ENCODE measurements around the gene KCNK4.

GRCh38 chr11:64244107-64244506 is 47.0 kb upstream of the KCNK4 start:
- TF ChIP-seq CTCF (IDR thresholded peaks at IDR 0.05), result no peak
- TF ChIP-seq POLR2A (IDR thresholded peaks at IDR 0.05), result no peak
